Colonic mucosa (tissue), 4 donors: ENCODE data around the gene STEAP4. TPM values are rescaled to one million over a fixed set of nuclear protein-coding genes. Genes with fewer than 3 reads are reported as not detected.

Source experiments
- DNase-seq: peaks from one replicate; pipeline ENCODE4 v3.0.0-alpha.2; 2020
- H3K27ac ChIP-seq: fragments of 200-600 bp; one replicate; pipeline ENCODE4 v1.8.0; 2021
- H3K27me3 ChIP-seq: fragments of 200-600 bp; one replicate; pipeline ENCODE4 v1.8.0; 2021
- H3K36me3 ChIP-seq: fragments of 200-600 bp; one replicate; pipeline ENCODE4 v1.8.0; 2021
- H3K4me1 ChIP-seq: fragments of 200-600 bp; one replicate; pipeline ENCODE4 v1.8.0; 2021; ENCODE audit warnings: mild to moderate bottlenecking
- H3K4me3 ChIP-seq: fragments of 200-600 bp; one replicate; pipeline ENCODE4 v1.8.0; 2021
- H3K9ac ChIP-seq, 2 donors: one replicate each; pipeline ENCODE4 v1.7.0; 2013; ENCODE audit warnings: control low read depth in 2 of 2, low read depth in 2 of 2, low read length in 2 of 2
- H3K9me3 ChIP-seq: fragments of 200-600 bp; one replicate; pipeline ENCODE4 v1.8.0; 2021
- intact Hi-C: fragments of 100-400 bp; cut with DNase I; formaldehyde crosslinking; loops from one replicate; pipeline ENCODE4 v1.14.1; 2022
- total RNA-seq, 2 donors: library from RNA; stranded (reverse); fragmentation: NEBNext Ultra II Directional in 1 of 2; extraction: Animal tissue kit (Norgen Biotek cat#: 25700) in 1 of 2; gene quantifications; one replicate each; pipeline ENCODE4 v1.2.1, GENCODE V29; 2021
- TF ChIP-seq, protein P1 (sequence below): fragments of 200-600 bp; IDR thresholded peaks from one replicate; pipeline ENCODE4 v1.8.0; 2022; ENCODE audit warnings: antibody characterized with exemption, mild to moderate bottlenecking
- donor health status: healthy.
- donor health status: DM: no; HTN: no; CAD: no.
- donor health status: DM: no; HTN: no; CAD: no.

Gene STEAP4
- total RNA-seq, 2 donors from 2014 or later: 3.1 to 3.5 TPM

DNA sequence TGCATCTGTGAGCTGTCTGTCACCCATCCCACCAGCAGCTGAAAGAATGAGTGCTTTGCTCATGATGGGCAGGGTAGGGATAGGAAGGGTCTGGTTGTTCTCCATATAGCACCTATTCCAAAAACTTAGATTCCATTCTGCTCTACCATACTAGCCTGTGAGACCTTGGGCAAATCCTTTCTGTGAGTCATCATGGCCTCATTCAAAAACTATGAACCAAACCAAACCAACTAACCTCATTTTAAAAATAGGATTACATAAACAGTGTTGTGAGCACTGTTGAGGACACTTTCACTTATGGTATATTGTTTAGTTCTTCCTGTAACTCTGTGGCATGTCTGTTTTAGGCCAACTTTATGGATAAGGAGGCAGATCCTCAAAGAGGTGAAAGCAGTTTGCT, 30.9 kb upstream of the STEAP4 start:
- intact Hi-C loops: no loop called here
- Histone ChIP-seq H3K9me3 (no peaks in the 10 kb centered on the region), H3K4me3 (no peak overlapping the region), H3K36me3 (no peaks in the 10 kb centered on the region), H3K9ac (no peak overlapping the region), H3K4me1 (no peaks in the 10 kb centered on the region), H3K27ac (no peak overlapping the region), H3K27me3 (no peaks in the 10 kb centered on the region)
- TF ChIP-seq, protein P1, sequence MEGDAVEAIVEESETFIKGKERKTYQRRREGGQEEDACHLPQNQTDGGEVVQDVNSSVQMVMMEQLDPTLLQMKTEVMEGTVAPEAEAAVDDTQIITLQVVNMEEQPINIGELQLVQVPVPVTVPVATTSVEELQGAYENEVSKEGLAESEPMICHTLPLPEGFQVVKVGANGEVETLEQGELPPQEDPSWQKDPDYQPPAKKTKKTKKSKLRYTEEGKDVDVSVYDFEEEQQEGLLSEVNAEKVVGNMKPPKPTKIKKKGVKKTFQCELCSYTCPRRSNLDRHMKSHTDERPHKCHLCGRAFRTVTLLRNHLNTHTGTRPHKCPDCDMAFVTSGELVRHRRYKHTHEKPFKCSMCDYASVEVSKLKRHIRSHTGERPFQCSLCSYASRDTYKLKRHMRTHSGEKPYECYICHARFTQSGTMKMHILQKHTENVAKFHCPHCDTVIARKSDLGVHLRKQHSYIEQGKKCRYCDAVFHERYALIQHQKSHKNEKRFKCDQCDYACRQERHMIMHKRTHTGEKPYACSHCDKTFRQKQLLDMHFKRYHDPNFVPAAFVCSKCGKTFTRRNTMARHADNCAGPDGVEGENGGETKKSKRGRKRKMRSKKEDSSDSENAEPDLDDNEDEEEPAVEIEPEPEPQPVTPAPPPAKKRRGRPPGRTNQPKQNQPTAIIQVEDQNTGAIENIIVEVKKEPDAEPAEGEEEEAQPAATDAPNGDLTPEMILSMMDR: no peak
- DNase-seq: no peak

DNA sequence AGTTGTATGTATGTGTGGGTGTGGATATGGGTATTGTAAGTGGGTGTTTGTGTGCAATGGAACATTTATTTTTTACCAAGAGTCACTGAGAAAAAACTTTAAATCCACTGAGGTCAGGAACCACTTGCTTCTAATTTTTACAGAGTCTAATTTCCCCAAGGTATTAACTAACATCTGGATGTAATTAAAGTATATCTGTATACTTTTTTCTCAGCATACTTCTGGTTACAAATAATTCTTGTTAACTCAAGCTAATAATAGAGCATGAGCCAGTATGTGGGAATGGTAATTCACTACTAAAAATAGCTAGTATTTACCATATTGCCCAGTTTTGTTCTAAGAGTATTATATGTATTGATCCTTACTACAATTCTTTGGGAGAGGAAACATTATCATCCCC, 24.6 kb upstream of the STEAP4 start:
- no peak overlapping the region for H3K9ac ChIP-seq
- intact Hi-C loops: no loop called here
- no peak overlapping the region for H3K4me3 ChIP-seq
- H3K4me1 ChIP-seq: no peaks in the 10 kb centered on the region
- DNase-seq: no peak
- TF ChIP-seq, protein P1: no peak
- H3K27me3 ChIP-seq: no peaks in the 10 kb centered on the region
- no peaks in the 10 kb centered on the region for H3K9me3 ChIP-seq
- no peaks in the 10 kb centered on the region for H3K36me3 ChIP-seq
- H3K27ac ChIP-seq: no peak overlapping the region

DNA sequence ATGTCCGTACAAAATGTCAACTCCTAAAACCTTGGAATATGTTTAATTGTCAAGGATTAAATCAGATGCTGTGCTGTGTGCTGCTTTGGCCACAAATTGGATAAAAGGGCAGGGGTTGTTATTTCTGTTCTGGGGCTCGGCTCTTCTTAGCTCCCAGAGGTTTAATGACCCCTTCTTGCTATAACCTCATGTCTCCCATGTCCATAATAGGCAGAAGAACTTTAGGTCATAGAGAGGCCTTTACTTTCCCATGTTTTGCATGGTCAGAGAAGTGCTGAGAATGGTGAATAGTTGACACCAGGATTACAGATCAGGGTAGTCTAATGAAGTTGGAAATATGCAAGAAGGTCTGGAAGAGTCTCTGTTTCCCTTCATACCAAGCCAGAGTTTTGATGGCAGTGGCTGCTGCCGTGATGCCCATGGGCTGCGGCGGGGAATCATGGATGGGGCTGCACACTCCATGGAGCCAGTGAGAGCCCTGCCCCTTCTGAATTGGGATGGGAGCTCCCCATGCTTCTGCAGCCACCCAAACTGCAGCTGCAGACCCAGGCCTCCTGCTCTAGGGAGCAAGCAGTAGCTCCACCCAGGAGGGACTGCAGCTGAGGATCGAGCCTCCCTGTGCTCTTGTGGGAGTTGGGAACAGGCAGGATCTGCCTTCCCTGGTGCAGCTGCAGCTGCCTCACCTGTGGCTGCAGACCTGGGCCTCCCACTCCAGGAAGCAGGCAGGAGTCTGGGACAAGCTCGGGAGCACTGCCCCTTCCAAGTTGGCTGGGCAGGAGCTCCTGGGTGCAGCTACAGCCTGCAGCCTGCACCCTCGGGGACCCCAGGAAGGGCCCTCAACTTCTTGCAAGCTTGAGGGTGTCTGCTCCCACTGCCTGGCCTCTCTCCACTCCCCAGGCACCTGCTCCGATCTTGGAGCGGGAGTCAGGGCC, 23.1 kb upstream of the STEAP4 start:
- DNase-seq: no peak
- no peak overlapping the region for H3K27ac ChIP-seq
- H3K27me3 ChIP-seq: no peaks in the 10 kb centered on the region
- H3K9me3 ChIP-seq: no peaks in the 10 kb centered on the region
- no peaks in the 10 kb centered on the region for H3K36me3 ChIP-seq
- H3K4me1 ChIP-seq: no peaks in the 10 kb centered on the region
- intact Hi-C loops: no loop called here
- no peak overlapping the region for H3K4me3 ChIP-seq
- TF ChIP-seq, protein P1: no peak
- H3K9ac ChIP-seq: no peak overlapping the region

DNA sequence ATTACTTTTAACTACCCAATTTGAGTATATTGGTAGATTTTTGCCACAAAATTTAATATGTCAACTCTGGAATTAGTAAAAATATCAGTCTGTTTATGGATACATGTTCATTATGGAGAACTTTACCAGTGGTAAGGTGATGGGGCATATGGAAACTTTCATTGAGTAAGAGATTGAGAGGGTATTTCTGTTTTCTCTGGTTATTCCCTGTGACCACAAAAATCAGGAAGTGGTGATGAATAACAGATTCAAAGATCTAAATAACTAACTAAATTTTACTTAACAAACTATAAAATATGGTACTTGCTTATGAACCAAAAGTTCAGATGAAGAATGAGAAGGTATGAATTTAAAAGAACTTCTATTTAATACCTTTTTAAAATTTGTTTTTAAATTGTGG, 22.1 kb upstream of the STEAP4 start:
- Histone ChIP-seq H3K4me1 (no peaks in the 10 kb centered on the region), H3K27me3 (no peaks in the 10 kb centered on the region), H3K27ac (no peak overlapping the region), H3K4me3 (no peak overlapping the region), H3K36me3 (no peaks in the 10 kb centered on the region), H3K9me3 (no peaks in the 10 kb centered on the region), H3K9ac (no peak overlapping the region)
- TF ChIP-seq, protein P1: no peak
- DNase-seq: no peak
- intact Hi-C loops: no loop called here

DNA sequence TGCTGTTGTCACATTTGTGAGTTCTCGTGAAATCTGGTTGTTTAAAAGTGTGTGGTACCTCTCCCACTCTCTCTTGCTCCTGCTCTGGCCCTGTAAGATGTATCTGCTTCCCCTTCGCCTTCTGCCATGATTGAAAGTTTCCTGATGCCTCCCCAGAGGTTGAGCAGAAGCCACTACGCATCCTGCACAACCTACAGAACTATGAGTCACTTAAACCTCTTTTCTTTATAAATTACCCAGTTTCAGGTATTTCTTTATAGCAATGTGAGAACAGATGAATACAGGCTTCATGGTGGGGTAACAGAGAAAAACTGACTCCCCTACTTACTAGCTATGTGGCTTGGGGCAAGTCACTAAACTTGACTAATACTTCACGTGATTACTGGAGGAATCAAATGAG, 18.0 kb upstream of the STEAP4 start:
- Histone ChIP-seq H3K4me1 (no peaks in the 10 kb centered on the region), H3K4me3 (no peak overlapping the region), H3K27me3 (no peaks in the 10 kb centered on the region), H3K9ac (no peak overlapping the region), H3K9me3 (no peaks in the 10 kb centered on the region), H3K27ac (no peak overlapping the region), H3K36me3 (no peaks in the 10 kb centered on the region)
- TF ChIP-seq, protein P1: no peak
- intact Hi-C loops: no loop called here
- no peak for DNase-seq
